Non-pigmented ciliary epithelial cell (primary cell): ENCODE measurements around the gene RAB20.
"Not testable (repeated sequence)": the region's sequence is repeated elsewhere in the genome, so short reads cannot be mapped to it uniquely, and the experiment has no call there.

Experiments used
- DNase-seq: peaks from one replicate; pipeline ENCODE4 v3.0.0-alpha.2; 2010; ENCODE audit warnings: low read depth

RAB20 gene

DNA sequence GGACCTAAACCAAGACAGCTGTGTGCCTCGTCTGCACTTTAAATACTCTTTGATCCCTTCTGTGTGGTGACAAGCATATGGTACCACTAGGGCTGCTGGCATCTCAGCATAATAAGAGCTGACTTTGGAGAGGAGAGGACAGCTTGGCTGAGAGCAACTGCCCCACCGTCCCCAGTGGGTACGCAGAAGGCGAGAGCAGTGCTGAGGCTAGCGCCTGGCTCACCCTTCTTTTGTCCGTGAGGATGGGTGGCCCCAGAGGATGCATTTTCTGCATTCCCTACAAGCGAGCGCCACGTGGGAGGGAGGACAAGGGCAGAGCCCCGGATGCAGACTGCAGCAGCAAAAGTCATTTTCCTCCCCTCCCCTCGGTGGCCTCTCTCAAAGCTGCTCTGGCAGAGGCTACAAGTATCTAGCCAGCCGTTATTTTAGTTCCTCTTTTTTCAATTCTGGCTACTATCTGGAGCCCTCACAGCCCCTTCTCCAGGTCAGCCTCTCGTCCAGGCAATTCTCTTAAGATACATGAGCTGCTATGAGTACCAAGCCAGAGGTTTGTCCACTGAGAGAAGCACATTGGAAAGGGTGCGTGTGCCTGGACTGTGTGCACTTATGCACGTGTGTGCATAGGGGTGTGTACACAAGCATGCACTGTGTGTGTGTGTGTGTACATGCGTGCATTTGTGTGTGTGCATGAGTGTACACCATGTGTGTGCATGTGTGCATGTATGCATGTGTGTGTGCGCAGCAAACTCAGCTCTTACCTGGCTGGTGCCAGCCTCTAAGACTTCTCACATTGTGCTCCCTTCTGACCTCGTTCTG, 51.3 kb downstream of the RAB20 start:
- DNase-seq, result no peak

DNA sequence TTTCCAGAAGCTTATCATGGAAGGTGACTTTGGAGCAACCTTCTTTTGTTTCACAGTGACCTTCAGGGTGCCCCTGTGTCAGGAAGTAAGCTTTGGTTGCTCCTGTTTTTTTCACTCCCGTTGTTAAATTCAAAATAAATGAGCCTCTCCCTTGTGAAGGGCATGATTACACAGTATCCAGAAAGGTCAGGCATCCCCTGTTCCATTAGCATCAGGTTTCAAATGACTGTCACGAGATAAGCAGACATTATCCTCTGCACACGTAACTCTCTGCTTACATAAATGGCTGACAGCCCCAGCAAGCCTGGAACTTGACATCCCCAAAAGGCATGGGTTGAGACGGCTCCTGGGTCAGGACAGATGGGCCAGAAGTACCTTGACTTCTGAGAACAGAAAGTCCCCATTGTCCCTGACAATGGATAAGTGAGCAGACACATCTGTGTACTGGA, 52.0 kb downstream of the RAB20 start:
- no peak for DNase-seq

DNA sequence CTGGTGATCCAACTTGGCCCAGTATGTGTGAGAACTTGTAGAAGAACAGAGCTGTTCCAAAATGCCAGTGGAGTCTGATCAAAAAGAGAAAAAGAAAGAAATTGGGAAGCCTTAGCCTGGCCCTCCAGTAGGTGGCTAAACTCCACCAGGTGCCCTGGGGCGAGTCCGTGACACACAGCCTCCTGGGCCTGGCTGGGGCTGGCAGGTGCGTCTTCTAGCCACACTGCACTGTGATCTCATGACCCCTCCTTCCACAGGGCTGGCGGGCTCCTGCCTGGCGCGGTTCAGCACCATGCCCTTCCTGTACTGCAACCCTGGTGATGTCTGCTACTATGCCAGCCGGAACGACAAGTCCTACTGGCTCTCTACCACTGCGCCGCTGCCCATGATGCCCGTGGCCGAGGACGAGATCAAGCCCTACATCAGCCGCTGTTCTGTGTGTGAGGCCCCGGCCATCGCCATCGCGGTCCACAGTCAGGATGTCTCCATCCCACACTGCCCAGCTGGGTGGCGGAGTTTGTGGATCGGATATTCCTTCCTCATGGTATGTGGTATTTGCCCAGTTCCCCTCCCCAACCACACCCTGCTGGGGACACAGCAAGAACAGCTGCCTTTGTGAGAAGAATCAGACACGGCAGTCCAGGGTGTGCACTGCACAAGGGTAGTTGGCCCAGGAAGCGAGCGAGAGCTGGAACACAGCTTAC, 53.7 kb downstream of the RAB20 start:
- DNase-seq, result no peak

DNA sequence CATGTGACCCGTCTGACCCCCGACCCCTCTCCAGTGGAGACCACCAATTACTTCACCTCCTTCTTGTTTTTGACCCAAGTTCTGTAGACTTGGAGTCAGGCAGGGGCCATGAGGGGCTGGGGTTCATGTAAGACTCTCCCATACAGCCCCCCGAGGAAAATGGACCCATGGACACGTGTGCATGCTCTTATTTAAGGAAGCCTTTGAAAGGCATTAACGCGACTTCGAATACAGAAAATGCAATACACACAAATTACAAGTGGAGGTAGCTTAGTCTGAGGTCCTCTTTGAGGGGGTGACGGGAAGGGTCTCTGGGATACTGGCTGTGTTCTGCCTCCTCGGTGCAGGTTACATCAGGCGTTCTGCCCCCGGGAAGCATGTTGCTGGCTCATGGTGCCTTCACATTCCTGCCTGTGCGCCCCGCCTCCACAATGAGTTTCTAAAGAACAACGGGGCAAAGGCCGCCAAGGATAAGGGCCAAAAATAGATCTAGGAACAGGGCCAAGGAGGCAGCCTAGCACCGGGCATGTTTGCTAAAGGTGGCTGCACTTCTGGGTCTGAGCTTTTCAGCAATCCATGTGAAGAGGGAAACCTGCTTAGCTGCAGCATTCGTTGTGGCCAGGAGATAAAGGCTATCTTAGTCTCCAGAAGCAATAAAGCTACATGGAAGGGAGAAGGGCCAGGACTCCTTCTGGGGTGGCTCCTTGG, 54.5 kb downstream of the RAB20 start:
- DNase-seq, result no peak

DNA sequence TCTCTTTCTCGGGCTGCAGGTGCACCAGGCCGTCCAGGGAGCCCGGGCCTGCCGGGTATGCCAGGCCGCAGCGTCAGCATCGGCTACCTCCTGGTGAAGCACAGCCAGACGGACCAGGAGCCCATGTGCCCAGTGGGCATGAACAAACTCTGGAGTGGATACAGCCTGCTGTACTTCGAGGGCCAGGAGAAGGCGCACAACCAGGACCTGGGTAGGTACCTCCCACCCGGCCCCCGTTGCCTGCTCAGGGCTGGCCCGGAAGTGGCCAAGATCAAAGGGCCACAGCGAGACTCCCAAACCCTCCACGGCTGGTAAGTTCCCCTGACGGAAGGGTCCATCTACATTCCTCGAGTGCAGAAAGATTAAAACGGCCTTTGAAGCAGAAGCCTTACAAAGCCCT, 55.1 kb downstream of the RAB20 start:
- DNase-seq, result no peak

DNA sequence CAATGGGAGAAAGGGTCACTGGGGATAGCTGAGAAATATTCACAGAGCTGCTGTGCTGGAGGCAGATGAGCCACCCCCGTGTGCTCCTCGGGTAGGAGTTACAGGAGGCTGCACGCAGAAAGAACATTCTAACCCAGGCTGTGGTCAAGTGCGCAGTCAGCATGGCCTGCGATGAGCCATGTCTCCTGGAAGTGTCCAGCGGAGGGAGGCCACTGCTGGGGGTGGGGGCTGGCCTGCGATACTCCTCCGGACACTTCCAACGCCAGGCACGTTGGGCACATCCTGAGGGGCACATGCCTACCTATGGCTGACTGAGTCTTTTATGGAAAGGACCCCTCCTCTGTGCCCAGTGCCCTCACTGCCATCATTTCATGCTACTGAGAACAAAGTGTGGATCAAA, 55.9 kb downstream of the RAB20 start:
- DNase-seq, result no peak

DNA sequence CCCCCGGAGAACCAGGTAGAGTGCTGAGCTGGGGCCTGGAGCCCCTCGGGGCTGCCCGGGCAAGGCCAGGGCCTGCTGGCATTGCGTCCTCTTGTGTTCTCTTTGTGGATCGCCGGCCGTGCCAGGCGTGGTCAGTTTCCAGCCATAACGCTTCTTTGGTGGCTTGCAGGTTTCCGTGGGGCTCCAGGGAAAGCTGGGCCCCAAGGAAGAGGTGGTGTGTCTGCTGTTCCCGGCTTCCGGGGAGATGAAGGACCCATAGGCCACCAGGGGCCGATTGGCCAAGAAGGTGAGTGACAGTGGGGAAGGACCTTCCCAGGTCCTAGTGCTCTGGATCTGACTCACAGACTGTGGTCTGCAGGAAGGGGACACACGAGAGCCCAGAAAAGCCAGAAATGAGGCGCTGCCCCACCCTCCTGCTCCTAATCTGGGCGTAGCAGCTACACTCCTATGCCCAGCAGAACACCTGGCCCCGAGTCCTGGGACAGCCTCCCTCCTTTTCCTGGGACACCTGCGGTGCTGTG, 57.5 kb downstream of the RAB20 start:
- DNase-seq, result no peak

DNA sequence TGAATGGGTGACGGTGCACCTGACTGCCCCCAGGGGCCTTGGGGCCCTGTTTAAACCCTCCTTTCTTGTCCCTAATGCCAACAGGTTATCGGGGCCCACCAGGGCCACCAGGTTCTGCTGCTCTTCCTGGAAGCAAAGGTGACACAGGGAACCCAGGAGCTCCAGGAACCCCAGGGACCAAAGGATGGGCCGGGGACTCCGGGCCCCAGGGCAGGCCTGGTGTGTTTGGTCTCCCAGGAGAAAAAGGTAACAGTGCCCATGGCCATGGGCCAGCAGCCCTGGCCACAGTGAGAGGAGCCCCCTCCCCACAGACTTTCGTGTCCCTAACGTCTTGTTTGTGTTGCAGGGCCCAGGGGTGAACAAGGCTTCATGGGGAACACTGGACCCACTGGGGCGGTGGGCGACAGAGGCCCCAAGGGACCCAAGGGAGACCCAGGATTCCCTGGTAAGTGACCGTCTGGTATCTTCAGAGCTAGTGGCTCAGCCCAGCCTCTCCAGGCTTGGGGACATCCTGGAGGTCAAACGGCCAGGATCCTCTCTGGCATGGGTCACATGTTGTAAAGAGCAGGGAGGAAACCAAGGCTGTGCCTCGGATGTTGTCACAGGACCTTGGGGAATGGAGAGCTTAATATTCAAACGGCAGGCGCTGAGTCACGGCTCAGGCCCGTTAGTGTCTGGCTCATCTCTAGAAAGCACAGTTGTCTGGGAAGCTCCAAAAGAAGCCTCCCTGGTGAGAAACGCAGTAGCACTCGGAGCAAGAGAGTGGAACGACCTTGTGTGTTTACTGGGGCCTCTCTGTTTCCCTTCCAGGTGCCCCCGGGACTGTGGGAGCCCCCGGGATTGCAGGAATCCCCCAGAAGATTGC, 58.3 kb downstream of the RAB20 start:
- no peak for DNase-seq

DNA sequence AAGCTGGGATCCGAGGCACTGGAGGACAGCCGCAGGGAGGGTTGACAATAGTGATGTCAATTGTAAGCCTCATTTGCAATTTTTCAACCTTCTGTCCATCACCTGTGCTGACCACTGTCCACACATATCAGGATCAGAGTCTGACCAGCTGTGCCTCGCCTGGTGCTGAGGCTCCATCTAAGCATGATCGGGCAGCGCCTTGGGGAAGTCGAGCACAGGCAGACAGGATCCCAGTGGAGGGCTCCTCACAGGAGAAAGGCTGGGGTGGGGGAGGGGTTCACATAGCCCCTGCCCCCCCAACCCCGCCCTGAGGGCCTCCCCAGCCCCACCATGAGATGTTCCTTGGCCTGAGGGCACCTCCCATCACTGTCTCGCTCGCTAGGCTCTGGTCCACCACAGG, 60.3 kb downstream of the RAB20 start:
- DNase-seq, result no peak

DNA sequence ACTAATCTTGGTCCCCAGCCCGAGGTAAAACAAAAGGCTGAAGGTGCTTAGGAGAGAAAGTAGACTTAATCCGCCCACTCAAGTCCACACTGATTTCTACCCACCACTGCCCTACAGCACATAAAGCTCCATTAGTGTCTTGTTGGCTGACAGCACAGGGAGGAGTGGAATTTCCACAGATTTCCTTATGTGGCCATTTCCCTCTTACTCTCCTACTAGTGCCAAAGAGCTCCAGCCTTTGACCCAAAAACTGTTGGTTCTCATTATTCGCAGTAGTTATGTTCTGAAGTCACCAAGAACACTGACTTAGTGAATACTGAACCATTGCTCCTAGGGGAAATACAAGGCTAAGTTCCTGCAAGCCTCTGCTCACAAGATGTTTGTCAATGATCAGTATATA, 61.2 kb downstream of the RAB20 start:
- DNase-seq, result no peak

DNA sequence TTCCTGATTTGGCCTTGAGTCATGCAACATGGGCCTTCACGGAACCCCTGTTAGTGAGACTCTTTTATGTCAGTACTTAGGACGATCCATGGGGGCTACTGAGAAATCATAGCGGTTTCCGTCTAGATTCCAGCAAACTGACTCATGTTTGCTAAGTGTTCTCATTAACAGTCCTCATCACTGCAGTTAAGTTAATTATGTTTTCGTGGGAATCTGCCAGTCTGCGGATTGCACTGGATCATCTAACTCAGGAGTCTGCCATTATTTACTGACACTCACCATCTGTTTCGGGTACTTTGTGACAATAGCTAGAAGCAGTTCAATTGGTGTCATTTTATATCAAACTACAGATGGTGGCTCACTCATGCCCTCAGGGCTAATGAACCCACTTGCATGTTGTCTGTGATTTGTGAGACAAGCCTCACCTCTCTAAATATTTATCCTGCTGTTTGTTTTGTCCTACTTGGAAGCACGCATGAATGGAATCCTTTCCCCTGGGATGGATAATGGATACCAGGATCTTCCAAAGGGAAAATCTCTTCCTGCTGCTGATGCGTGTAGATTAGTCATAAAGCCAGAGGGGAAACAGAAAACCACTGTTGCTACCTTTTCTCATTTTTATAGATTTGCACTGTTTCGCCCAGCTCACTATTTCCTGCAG, 61.8 kb downstream of the RAB20 start:
- DNase-seq, result peak; percentile 60

DNA sequence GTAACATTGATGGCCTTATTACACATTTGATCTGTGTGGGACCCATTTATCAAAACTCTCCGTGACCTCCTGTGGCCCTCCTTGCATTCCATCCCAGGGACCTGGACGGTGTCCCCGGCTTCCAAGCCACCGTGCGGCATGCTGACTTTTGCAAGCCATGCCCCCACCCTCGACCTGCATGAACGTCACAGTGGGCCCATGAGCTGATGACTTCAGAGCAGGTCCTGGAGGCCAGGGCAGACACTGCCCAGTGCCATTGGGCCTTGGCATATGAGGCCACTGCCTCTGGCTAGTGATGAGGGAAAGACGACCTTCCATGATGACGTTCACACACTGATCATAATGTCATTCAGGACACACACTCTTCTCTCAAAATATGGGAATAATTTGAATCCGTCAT, 62.8 kb downstream of the RAB20 start:
- no peak for DNase-seq

DNA sequence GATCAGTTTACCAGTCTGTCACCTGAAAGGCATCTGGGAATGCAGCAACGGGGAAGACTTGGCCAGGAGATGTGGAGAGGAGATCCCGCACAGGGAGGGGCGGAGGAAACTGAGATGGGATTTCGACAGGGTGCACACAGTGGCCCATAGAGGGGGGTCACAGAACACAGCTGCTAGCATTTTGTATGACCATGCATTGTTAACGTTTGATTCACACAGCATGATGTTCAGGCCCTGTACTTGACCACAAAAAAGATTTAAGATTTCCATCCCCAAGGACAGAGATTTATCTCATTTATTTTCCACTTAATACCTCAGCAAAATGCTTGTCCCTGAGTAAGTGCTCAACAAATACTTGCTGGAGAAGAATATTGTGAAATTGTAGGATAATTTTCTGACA, 63.2 kb downstream of the RAB20 start:
- no peak for DNase-seq

DNA sequence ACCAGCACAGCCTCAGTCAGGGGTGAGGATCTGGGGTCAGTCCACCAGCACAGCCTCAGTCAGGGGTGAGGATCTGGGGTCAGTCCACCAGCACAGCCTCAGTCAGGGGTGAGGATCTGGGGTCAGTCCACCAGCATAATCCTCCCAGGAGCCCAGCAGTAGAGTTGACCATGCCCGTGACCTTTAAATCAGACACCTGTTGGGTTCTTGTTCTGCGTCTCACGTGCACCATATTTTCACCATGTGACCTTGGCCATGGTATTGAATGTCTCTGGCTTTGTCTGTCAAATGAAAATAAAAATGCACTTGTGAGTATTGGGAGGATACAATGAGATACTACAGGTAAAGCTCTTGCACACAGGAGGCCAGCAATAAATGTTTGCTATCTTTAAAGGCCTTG, 63.6 kb downstream of the RAB20 start:
- DNase-seq, result not testable (repeated sequence)

DNA sequence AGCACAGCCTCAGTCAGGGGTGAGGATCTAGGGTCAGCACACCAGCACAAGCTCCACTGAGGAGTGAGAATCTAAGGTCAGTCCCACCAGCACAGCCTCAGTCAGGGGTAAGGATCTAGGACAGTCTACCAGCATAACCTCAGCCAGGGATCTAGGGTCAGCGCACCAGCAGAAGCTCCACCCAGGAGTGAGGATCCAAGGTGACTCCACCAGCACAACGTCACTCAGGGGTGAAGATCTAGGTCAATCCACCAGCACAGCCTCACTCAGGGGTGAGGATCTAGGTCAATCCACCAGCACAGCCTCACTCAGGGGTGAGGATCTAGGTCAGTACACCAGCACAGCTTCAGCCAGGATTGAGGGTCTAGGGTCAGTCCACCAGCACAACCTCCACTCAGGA, 64.5 kb downstream of the RAB20 start:
- no peak for DNase-seq

DNA sequence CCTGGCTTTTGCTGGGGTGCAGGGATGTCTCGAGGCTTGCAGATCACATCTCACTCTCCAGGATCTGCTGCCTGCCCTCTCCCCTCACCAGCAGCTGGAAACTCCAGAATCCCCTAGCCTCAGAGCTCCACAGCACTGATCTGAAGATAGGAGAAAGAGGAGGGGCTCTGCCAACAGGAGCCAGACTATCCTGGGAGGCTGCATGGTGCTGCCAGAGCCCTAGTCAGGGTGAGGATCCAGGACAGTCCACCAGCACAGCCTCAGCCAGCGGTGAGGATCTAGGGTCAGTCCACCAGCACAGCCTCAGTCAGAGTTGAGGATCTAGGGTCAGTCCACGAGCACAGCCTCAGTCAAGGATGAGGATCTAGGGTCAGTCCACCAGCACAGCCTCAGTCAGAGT, 65.2 kb downstream of the RAB20 start:
- no peak for DNase-seq

DNA sequence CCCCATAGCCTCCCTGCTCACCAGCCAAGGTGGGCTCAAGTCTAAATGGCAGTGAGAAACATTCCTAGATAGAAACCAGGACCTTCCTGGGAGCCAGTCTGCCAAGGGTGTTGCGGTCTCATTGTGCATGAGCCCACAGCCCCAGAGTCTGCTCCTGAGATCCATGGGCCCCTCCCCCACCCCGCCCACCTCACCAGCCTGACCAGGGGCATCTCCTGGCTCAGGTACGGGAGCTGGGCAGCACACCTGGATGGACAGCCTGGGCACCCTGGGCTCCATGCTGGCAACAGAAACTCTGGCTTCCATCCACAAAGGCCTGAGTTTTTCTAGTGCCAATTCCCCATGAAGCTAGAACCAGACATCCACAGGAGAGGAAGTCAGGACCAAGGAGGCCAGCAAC, 65.6 kb downstream of the RAB20 start:
- DNase-seq, result no peak

DNA sequence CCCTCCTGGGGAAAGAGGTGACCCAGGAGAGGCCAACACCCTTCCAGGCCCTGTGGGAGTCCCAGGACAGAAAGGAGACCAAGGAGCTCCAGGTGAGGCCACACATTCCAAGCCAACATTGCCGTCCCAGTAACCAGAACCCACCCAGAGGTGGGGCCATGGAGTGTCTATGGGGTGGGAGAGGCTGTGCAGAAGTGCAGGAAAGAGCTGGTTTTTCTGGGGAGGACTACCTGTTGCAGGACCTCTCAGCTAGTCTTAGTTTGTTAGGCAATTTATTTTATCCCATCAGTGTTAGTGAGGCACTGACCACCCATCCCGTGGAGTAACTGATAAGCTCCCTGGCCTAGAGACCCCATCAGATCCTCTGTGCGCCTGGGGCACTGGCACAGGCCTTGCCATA, 66.1 kb downstream of the RAB20 start:
- no peak for DNase-seq

DNA sequence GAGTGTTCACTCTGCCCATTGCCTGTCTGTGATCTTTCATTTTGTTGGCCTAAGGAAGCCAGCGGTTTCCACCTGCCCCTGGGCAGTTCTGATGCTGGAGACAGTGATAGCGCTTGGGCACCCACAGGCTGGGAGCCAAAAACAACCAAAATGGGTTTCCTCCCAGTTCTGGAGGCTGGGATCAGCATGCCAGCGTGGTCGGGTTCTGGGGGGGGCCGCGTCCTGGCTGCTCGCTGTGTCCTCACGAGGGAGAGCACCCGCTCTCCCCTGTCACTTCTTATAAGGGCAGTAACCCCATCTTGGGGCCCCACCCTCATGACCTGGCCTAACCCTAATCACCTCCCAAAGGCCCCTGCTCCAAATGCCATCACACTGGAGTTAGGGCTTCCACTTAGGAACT, 67.9 kb downstream of the RAB20 start:
- DNase-seq, result no peak

DNA sequence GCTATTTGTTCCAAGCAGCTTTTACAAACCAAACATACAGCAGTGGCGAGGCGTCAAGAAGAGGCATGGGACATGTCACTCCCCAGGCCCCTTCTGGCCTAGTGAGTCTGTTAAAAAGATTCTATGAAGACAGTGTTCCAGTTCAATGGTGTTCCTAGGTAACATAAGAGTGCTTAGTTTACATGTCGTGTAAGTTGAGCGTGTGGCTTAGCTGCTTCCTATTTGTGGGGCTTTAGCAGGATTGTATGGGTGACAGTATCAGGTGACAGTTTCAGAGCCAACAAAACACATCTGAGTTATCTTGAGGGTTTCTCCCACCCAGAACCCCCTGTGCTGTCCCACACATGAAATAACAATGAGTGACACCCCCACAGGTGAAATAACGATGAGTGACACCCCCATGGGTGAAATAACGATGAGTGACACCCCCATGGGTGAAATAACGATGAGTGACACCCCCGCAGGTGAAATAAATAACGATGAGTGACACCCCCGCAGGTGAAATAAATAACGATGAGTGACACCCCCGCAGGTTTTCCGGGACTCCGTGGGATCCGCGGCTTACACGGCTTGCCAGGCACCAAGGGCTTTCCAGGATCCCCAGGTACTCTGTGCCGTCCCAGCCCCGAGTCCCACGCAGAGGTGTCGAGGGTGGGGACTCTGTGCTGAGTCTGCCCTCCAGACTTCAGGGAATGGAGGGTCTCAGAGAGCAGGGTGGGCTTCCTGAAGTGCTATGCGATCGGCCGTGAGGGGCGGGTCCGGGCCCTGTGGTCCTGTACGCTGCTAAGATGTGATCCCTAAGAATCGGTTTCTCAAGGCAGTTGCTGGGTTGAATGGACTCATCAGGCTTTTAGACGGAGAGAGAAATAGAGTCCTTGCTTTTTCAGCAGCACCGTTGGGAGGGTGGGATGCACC, 68.6 kb downstream of the RAB20 start:
- no peak for DNase-seq
